ENCODE measurements around the gene MYOZ1. TPM values are rescaled to one million over a fixed set of nuclear protein-coding genes. Genes with fewer than 3 reads are reported as not detected.
A peak's percentile ranks its signal among the peaks of the same experiment; 100 is the strongest.

MYOZ1 gene
- total RNA-seq, 1 experiment from 2014 or later = not detected

- POLR2A ChIA-PET = interaction anchor here (0.6 to 0.7 kb wide), 2 partner anchors 67 to 216 kb away, joined by 5 to 12 read pairs; no protein-coding TSS in a partner anchor
- intact Hi-C loops (cut with micrococcal nuclease; ENCODE audit: unreplicated experiment) (loop anchor here (5.0 kb wide), 1 partner anchor 100 kb away; no protein-coding TSS in a partner anchor), in situ Hi-C loops (cut with HindIII; ENCODE audit: low pct_unique_long_range_greater_than_20kb, low sequenced_read_pairs) (no loop called here)
- DNase-seq (ENCODE audit: low read depth, low spot score) = no peak
- CTCF ChIA-PET = no interaction called here
- TF ChIP-seq SIN3A (IDR thresholded peaks at IDR 0.05; ENCODE audit: borderline replicate concordance, insufficient read depth, low read depth, low read length) (no peak), POLR2AphosphoS5 (IDR thresholded peaks at IDR 0.05; ENCODE audit: low read depth, low read length) (no peak; the same call in 1 of the 2 replicates), CTCF (IDR thresholded peaks at IDR 0.05) (no peak), REST (IDR thresholded peaks at IDR 0.05; ENCODE audit: insufficient read depth in 1 of 2, low read depth in 2 of 2, low read length in 1 of 2) (no peak), TCF7L2 (IDR thresholded peaks at IDR 0.05; ENCODE audit: low read depth, low read length) (no peak)
- Histone ChIP-seq H3K27me3 (ENCODE audit: control insufficient read depth, insufficient read depth, low read length) (no peaks in the 10 kb centered on the region), H3K4me1 (ENCODE audit: control insufficient read depth, insufficient read depth, low read length) (peaks cover 8% of the 10 kb centered on the region), H3K36me3 (ENCODE audit: control insufficient read depth, insufficient read depth, low read length) (no peaks in the 10 kb centered on the region), H3K9me3 (ENCODE audit: control insufficient read depth, insufficient read depth, low read depth, low read length) (no peaks in the 10 kb centered on the region), H3K4me3 (ENCODE audit: low read depth in 2 of 2, low read length in 2 of 2) (no peak overlapping the region), H3K27ac (ENCODE audit: low read length) (peak overlapping the region; percentile 99; the same call in 1 of the 2 replicates)
- no TSS peak for BruUV-seq (replicated peaks)
- no peak for ATAC-seq
These were observed 14.0 kb downstream of the MYOZ1 start for GRCh38 chr10:73627300-73627699.

- in situ Hi-C loops (cut with HindIII; ENCODE audit: low pct_unique_long_range_greater_than_20kb, low sequenced_read_pairs) (no loop called here), intact Hi-C loops (cut with micrococcal nuclease; ENCODE audit: unreplicated experiment) (loop anchor here (5.0 kb wide), 1 partner anchor 99 kb away; no protein-coding TSS in a partner anchor)
- ChIA-PET POLR2A (interaction anchor here (0.5 to 0.7 kb wide), 6 partner anchors 10 to 1335 kb away, joined by 3 to 10 read pairs (median 5); no protein-coding TSS in a partner anchor), CTCF (interaction anchor here (0.6 to 0.7 kb wide), 2 partner anchors 10 to 18 kb away, joined by 4 to 11 read pairs; no protein-coding TSS in a partner anchor)
- H3K27ac ChIP-seq (ENCODE audit: low read length) = peak overlapping the region; percentile 99
- H3K4me1 ChIP-seq (ENCODE audit: control insufficient read depth, insufficient read depth, low read length) = peaks cover 8% of the 10 kb centered on the region
- ATAC-seq (peak; percentile 99), DNase-seq (ENCODE audit: low read depth, low spot score) (peak; percentile 97)
- TSS peak; percentile 97 for BruUV-seq (replicated peaks)
- no peaks in the 10 kb centered on the region for H3K36me3 ChIP-seq (ENCODE audit: control insufficient read depth, insufficient read depth, low read length)
- TF ChIP-seq CTCF (IDR thresholded peaks at IDR 0.05) (no peak), POLR2AphosphoS5 (IDR thresholded peaks at IDR 0.05; ENCODE audit: low read depth, low read length) (peak; percentile 98), SIN3A (IDR thresholded peaks at IDR 0.05; ENCODE audit: borderline replicate concordance, insufficient read depth, low read depth, low read length) (no peak; the same call in 1 of the 2 replicates), TCF7L2 (IDR thresholded peaks at IDR 0.05; ENCODE audit: low read depth, low read length) (no peak), REST (IDR thresholded peaks at IDR 0.05; ENCODE audit: insufficient read depth in 1 of 2, low read depth in 2 of 2, low read length in 1 of 2) (0 out of 4 replicates have a peak, but pooled peaks have one; percentile 14 to 42)
- H3K4me3 ChIP-seq (ENCODE audit: low read depth in 2 of 2, low read length in 2 of 2) = peak overlapping the region; percentile 66 to 99
- H3K9me3 ChIP-seq (ENCODE audit: control insufficient read depth, insufficient read depth, low read depth, low read length) = no peaks in the 10 kb centered on the region
- H3K27me3 ChIP-seq (ENCODE audit: control insufficient read depth, insufficient read depth, low read length) = no peaks in the 10 kb centered on the region
These were observed 15.2 kb downstream of the MYOZ1 start for GRCh38 chr10:73625884-73626752.

Data from Panc1 (cell line).